ENCODE measurements around the gene FAAP20.

DNA sequence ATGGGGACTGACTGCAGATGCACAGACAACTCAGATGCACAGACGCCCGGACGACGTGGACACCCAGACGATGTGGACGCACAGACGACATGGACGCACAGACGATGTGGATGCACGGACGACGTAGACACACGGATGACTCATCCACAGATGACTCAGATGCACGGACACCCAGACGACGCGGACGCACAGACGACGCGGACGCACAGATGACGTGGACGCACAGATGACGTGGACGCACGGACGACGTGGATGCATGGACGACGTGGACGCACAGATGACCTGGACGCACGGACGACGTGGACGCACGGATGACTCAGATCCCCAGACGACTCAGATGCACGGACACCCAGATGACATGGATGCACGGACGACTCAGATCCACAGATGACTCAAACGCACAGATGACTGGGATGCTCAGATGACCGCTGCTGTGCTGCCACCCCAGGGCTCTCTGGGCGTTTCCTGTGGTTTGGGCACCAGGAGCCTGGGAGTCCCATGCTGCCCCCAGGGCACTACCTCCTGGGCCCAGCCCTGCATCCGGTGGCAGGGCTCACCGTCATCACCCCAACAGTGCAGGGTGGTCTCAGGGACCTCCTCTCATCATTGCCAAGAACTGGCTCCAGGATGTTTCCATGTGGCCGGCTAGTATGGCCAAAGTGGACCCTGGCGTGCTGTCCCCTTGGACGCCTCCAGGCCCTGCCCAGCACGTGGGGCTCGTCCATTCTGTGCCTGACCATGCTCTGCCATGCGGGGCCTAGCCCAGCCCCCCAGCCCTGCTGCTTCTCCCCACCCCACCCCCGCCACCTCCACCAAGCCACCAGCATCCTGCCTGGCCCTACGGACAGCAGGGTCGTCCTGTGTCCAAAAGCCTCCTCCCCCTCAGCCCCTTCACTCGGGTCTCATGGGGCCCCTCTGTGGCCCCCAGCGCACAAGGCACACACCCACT lies 14.0 kb downstream of the FAAP20 start:
- TF ChIP-seq POLR2A (IDR thresholded peaks at IDR 0.05; ENCODE audit: control extremely low read depth in 1 of 2, low read depth in 2 of 2, low read length in 2 of 2) (no peak), POLR2AphosphoS5 (IDR thresholded peaks at IDR 0.05; ENCODE audit: low read depth, low read length) (no peak), SP1 (IDR thresholded peaks at IDR 0.05; ENCODE audit: low read depth, low read length) (no peak), NRF1 (IDR thresholded peaks at IDR 0.05; ENCODE audit: low read depth, low read length) (no peak), MAFK (IDR thresholded peaks at IDR 0.05; ENCODE audit: low read depth, low read length) (no peak)
- TF ChIP-seq, protein P1, sequence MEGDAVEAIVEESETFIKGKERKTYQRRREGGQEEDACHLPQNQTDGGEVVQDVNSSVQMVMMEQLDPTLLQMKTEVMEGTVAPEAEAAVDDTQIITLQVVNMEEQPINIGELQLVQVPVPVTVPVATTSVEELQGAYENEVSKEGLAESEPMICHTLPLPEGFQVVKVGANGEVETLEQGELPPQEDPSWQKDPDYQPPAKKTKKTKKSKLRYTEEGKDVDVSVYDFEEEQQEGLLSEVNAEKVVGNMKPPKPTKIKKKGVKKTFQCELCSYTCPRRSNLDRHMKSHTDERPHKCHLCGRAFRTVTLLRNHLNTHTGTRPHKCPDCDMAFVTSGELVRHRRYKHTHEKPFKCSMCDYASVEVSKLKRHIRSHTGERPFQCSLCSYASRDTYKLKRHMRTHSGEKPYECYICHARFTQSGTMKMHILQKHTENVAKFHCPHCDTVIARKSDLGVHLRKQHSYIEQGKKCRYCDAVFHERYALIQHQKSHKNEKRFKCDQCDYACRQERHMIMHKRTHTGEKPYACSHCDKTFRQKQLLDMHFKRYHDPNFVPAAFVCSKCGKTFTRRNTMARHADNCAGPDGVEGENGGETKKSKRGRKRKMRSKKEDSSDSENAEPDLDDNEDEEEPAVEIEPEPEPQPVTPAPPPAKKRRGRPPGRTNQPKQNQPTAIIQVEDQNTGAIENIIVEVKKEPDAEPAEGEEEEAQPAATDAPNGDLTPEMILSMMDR (IDR thresholded peaks at IDR 0.05; ENCODE audit: control extremely low read depth in 1 of 3, insufficient read depth in 1 of 3, low read depth in 1 of 3, low read length in 3 of 3): no peak

All from H1 (cell line).